ENCODE data around the gene IL24. TPM values are rescaled to one million over a fixed set of nuclear protein-coding genes. Genes with fewer than 3 reads are reported as not detected.

The IL24 gene
- polyA plus RNA-seq, 2 donors = not detected

DNA sequence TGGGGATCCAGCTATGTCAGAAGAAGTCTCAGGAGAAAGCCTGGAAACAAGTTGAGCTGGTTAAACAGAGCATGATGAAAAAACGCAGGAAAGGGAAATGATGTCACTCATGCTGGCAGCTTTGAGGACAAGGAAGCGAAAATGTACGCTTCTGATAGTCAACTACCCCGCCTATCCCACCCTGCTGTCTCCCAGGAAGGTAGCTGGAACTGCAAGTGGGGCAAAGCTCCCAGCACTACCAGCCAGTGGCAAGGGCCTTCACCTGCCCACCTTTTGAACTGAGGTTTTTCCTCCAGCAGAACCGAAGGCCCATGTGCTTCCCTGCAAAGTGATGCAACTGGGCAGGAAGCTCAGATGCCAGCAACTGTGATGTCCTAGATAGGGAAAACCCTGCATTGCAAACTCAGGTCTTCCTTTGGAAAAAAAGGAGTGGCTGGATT, 38.1 kb upstream of the IL24 start:
- Histone ChIP-seq H3K4me3 (ENCODE audit: low read depth in 1 of 2, low read length in 2 of 2) (no peak overlapping the region), H3K27ac (ENCODE audit: low read depth in 2 of 2, low read length in 1 of 2) (peak overlapping the region; percentile 5 to 75), H3K27me3 (ENCODE audit: control insufficient read depth in 1 of 2, insufficient read depth in 2 of 2, low read length in 2 of 2) (no peaks in the 10 kb centered on the region), H3K36me3 (ENCODE audit: control insufficient read depth in 2 of 2, insufficient read depth in 2 of 2, low read length in 1 of 2) (no peaks in the 10 kb centered on the region), H3K9me3 (ENCODE audit: control insufficient read depth in 2 of 2, insufficient read depth in 1 of 2, low read depth in 1 of 2, low read length in 1 of 2) (peaks cover 0 to 2% of the 10 kb centered on the region in 2 donors), H3K4me1 (ENCODE audit: control insufficient read depth in 2 of 2, insufficient read depth in 2 of 2, low read length in 1 of 2) (peaks cover 0 to 3% of the 10 kb centered on the region in 2 donors)
- 58 to 68% methylated on average over 5 of the region's 5 CpGs for WGBS, 2 donors

DNA sequence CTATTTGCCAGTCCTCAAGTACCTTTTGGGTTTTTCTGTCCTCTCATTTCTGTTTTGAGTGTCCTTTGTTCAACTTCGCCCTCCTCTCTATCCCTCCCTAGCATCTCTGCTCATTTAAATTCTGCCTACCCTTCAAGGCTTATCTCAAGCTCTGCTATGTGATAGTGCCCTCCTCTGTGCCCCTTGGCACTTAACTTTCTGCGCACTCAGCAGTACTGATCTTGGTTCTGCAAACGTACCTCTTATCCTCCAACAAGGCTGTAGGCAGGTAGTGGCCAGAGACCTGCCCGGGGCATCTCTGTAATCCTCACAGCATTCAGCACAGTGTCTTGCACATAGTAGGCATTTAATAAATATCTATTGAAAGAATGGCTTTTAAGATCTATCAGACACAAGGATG, 37.1 kb upstream of the IL24 start:
- Histone ChIP-seq H3K4me1 (ENCODE audit: control insufficient read depth in 2 of 2, insufficient read depth in 2 of 2, low read length in 1 of 2) (peaks cover 0 to 3% of the 10 kb centered on the region in 2 donors), H3K27ac (ENCODE audit: low read depth in 2 of 2, low read length in 1 of 2) (no peak overlapping the region), H3K9me3 (ENCODE audit: control insufficient read depth in 2 of 2, insufficient read depth in 1 of 2, low read depth in 1 of 2, low read length in 1 of 2) (peaks cover 0 to 2% of the 10 kb centered on the region in 2 donors), H3K27me3 (ENCODE audit: control insufficient read depth in 1 of 2, insufficient read depth in 2 of 2, low read length in 2 of 2) (no peaks in the 10 kb centered on the region), H3K36me3 (ENCODE audit: control insufficient read depth in 2 of 2, insufficient read depth in 2 of 2, low read length in 1 of 2) (no peaks in the 10 kb centered on the region), H3K4me3 (ENCODE audit: low read depth in 1 of 2, low read length in 2 of 2) (no peak overlapping the region)
- WGBS, 2 donors = 83 to 88% methylated on average over 4 of the region's 4 CpGs

DNA sequence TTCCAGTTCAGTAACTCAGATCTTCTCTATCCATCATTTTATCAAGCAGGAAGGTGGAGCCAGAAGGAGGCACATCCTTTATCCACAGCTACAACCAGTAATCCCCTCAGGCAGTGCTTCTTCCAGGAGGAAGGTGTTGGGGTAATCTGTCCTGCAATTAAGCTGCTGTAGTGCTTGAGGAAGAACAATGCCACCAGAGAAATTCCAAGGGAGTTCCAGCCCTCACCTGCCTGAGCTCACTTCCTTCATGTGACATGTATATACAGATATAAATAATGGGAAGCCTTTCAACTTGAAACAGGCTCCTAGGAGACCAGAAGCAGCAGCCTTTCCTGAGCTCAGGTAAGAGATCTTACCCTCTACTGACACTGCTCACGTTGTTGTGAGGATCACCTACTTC, 34.0 kb upstream of the IL24 start:
- Histone ChIP-seq H3K4me3 (ENCODE audit: low read depth in 1 of 2, low read length in 2 of 2) (no peak overlapping the region), H3K4me1 (ENCODE audit: control insufficient read depth in 2 of 2, insufficient read depth in 2 of 2, low read length in 1 of 2) (peaks cover 0 to 3% of the 10 kb centered on the region in 2 donors), H3K9me3 (ENCODE audit: control insufficient read depth in 2 of 2, insufficient read depth in 1 of 2, low read depth in 1 of 2, low read length in 1 of 2) (peaks cover 0 to 2% of the 10 kb centered on the region in 2 donors), H3K27me3 (ENCODE audit: control insufficient read depth in 1 of 2, insufficient read depth in 2 of 2, low read length in 2 of 2) (no peaks in the 10 kb centered on the region), H3K36me3 (ENCODE audit: control insufficient read depth in 2 of 2, insufficient read depth in 2 of 2, low read length in 1 of 2) (no peaks in the 10 kb centered on the region), H3K27ac (ENCODE audit: low read depth in 2 of 2, low read length in 1 of 2) (no peak overlapping the region)
- 26 to 40% methylated on average over 1 of the region's 1 CpG for WGBS, 2 donors

DNA sequence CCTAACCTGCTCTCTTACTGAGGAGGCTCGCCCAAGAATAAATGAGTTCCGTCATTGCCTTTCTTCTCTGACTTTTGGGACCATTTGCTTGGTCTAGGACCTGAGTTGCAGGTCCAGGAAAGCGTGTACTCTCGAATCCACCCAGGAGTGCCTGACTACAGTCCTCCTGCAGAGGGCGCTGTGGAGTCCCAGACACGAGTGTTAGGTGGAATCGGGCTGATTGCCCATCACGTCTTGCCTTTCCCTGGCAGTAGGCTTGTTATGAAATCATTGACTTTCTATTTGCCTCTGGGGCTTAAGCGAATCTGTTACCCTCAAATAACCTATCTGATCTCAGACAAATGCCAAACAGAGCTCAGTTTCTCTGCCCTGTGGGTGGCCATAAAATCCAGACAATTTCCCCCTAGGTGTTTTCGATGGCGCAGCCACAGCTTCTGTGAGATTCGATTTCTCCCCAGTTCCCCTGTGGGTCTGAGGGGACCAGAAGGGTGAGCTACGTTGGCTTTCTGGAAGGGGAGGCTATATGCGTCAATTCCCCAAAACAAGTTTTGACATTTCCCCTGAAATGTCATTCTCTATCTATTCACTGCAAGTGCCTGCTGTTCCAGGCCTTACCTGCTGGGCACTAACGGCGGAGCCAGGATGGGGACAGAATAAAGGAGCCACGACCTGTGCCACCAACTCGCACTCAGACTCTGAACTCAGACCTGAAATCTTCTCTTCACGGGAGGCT, 32.1 kb upstream of the IL24 start, which contains the start of gene IL20:
Gene IL20, plus strand, starts transcription at position 685 of the 733 bp plus-strand sequence. CDS start 230 bp downstream, outside the sequence.
- no peaks in the 10 kb centered on the region for H3K9me3 ChIP-seq (ENCODE audit: control insufficient read depth in 2 of 2, insufficient read depth in 1 of 2, low read depth in 1 of 2, low read length in 1 of 2)
- no peaks in the 10 kb centered on the region for H3K36me3 ChIP-seq (ENCODE audit: control insufficient read depth in 2 of 2, insufficient read depth in 2 of 2, low read length in 1 of 2)
- no peak within 1 kb of the TSS for H3K4me3 ChIP-seq (ENCODE audit: low read depth in 1 of 2, low read length in 2 of 2)
- no peaks in the 10 kb centered on the region for H3K27me3 ChIP-seq (ENCODE audit: control insufficient read depth in 1 of 2, insufficient read depth in 2 of 2, low read length in 2 of 2)
- 33 to 40% methylated on average over 19 of the region's 19 CpGs for WGBS, 2 donors
- H3K4me1 ChIP-seq (ENCODE audit: control insufficient read depth in 2 of 2, insufficient read depth in 2 of 2, low read length in 1 of 2) = no peaks in the 10 kb centered on the region
- peak within 1 kb of the TSS in 1 of 2 donors; percentile 20 for H3K27ac ChIP-seq (ENCODE audit: low read depth in 2 of 2, low read length in 1 of 2)

DNA sequence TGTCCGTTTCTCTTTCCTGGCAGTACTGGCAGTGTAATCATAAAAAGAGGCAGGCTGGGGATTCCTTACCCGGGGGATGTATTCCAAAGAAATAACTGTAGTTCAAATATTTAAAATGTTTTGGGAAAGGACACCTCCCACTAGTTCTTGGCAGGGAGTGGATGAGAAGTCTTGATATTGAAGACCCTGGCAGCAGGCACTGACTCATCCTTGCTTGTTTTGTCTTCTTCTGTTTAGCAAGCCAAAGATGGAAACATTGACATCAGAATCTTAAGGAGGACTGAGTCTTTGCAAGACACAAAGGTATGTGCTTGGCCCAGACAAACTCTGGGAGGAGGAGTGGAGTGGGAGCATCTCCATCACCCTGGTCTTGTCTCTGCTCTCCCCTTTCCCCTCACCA, 31.2 kb upstream of the IL24 start:
- H3K27ac ChIP-seq (ENCODE audit: low read depth in 2 of 2, low read length in 1 of 2) = no peak overlapping the region
- H3K4me3 ChIP-seq (ENCODE audit: low read depth in 1 of 2, low read length in 2 of 2) = no peak overlapping the region
- H3K36me3 ChIP-seq (ENCODE audit: control insufficient read depth in 2 of 2, insufficient read depth in 2 of 2, low read length in 1 of 2) = no peaks in the 10 kb centered on the region
- no peaks in the 10 kb centered on the region for H3K9me3 ChIP-seq (ENCODE audit: control insufficient read depth in 2 of 2, insufficient read depth in 1 of 2, low read depth in 1 of 2, low read length in 1 of 2)
- WGBS, 2 donors = 49 to 52% methylated on average over 2 of the region's 2 CpGs
- H3K27me3 ChIP-seq (ENCODE audit: control insufficient read depth in 1 of 2, insufficient read depth in 2 of 2, low read length in 2 of 2) = no peaks in the 10 kb centered on the region
- no peaks in the 10 kb centered on the region for H3K4me1 ChIP-seq (ENCODE audit: control insufficient read depth in 2 of 2, insufficient read depth in 2 of 2, low read length in 1 of 2)

DNA sequence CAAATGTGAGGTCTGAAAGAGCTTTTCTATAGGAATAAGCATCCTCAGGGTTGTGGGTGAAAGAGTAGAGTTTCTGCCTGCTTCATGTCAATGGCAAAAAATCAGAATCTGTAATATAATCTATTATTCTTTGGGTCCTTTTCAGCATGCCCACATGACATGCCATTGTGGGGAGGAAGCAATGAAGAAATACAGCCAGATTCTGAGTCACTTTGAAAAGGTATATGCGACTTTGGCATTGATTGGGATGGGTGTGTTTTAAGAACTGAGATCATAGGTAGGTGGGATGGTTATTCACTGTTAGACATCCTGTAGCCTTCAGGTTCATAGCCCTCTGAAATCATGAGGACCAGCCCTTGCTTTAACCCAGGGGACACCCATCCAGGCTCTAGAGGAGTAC, 30.0 kb upstream of the IL24 start:
- Histone ChIP-seq H3K4me1 (ENCODE audit: control insufficient read depth in 2 of 2, insufficient read depth in 2 of 2, low read length in 1 of 2) (no peaks in the 10 kb centered on the region), H3K4me3 (ENCODE audit: low read depth in 1 of 2, low read length in 2 of 2) (no peak overlapping the region), H3K36me3 (ENCODE audit: control insufficient read depth in 2 of 2, insufficient read depth in 2 of 2, low read length in 1 of 2) (no peaks in the 10 kb centered on the region), H3K9me3 (ENCODE audit: control insufficient read depth in 2 of 2, insufficient read depth in 1 of 2, low read depth in 1 of 2, low read length in 1 of 2) (no peaks in the 10 kb centered on the region), H3K27ac (ENCODE audit: low read depth in 2 of 2, low read length in 1 of 2) (no peak overlapping the region), H3K27me3 (ENCODE audit: control insufficient read depth in 1 of 2, insufficient read depth in 2 of 2, low read length in 2 of 2) (no peaks in the 10 kb centered on the region)
- WGBS, 2 donors = 50 to 53% methylated on average over 1 of the region's 1 CpG

DNA sequence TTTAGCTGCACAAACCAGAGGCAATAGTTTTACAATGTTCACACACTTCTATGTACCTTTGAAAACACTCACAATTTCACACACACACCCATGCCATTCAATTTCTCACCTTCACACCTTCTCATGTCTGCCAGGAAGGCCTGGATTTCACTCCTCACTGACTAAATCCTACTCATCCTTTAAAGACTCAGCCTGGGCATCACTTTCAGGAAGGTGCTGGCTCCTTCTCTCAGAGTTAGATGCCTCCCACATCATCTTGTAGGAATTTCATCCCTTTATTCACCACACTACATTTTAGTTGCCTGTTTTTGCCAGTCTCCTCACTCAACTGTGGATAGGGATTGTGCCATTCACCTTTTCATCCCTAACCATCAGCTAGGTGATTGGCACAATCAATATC, 29.5 kb upstream of the IL24 start:
- Histone ChIP-seq H3K27ac (ENCODE audit: low read depth in 2 of 2, low read length in 1 of 2) (no peak overlapping the region), H3K4me3 (ENCODE audit: low read depth in 1 of 2, low read length in 2 of 2) (no peak overlapping the region), H3K36me3 (ENCODE audit: control insufficient read depth in 2 of 2, insufficient read depth in 2 of 2, low read length in 1 of 2) (no peaks in the 10 kb centered on the region), H3K9me3 (ENCODE audit: control insufficient read depth in 2 of 2, insufficient read depth in 1 of 2, low read depth in 1 of 2, low read length in 1 of 2) (no peaks in the 10 kb centered on the region), H3K27me3 (ENCODE audit: control insufficient read depth in 1 of 2, insufficient read depth in 2 of 2, low read length in 2 of 2) (no peaks in the 10 kb centered on the region), H3K4me1 (ENCODE audit: control insufficient read depth in 2 of 2, insufficient read depth in 2 of 2, low read length in 1 of 2) (no peaks in the 10 kb centered on the region)

DNA sequence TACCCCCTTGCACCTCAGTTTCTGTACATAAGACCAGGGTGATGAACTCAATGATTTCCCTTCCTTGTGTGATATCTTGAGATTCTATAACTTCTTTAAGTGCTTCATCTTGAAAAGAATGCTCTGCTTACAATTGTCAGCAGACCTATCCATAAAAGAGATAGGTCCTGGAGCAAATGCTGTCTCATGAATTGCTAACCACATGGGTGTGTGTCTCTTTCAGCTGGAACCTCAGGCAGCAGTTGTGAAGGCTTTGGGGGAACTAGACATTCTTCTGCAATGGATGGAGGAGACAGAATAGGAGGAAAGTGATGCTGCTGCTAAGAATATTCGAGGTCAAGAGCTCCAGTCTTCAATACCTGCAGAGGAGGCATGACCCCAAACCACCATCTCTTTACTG, 29.0 kb upstream of the IL24 start:
- H3K27ac ChIP-seq (ENCODE audit: low read depth in 2 of 2, low read length in 1 of 2) = no peak overlapping the region
- H3K4me3 ChIP-seq (ENCODE audit: low read depth in 1 of 2, low read length in 2 of 2) = no peak overlapping the region
- H3K36me3 ChIP-seq (ENCODE audit: control insufficient read depth in 2 of 2, insufficient read depth in 2 of 2, low read length in 1 of 2) = no peaks in the 10 kb centered on the region
- H3K4me1 ChIP-seq (ENCODE audit: control insufficient read depth in 2 of 2, insufficient read depth in 2 of 2, low read length in 1 of 2) = no peaks in the 10 kb centered on the region
- 63 to 70% methylated on average over 1 of the region's 1 CpG for WGBS, 2 donors
- no peaks in the 10 kb centered on the region for H3K27me3 ChIP-seq (ENCODE audit: control insufficient read depth in 1 of 2, insufficient read depth in 2 of 2, low read length in 2 of 2)
- no peaks in the 10 kb centered on the region for H3K9me3 ChIP-seq (ENCODE audit: control insufficient read depth in 2 of 2, insufficient read depth in 1 of 2, low read depth in 1 of 2, low read length in 1 of 2)

DNA sequence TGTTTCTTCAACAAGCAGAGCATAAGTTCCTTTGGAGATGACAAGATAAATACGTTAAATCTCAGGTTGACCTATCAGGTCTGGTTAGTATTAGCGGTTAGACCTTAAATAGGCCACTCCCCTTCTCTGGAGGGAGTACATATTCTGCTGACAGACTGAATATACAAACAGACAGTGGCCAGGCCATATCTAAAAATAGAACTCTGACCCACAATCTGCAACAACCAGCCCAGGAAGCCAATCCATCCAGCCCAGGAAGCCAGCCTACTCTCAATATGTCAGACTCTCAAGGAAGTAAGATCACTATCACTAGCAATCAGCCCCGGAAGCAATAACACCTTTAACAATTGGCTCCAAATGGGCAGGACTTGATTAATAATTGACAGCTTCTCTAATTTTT, 25.1 kb upstream of the IL24 start:
- no peaks in the 10 kb centered on the region for H3K36me3 ChIP-seq (ENCODE audit: control insufficient read depth in 2 of 2, insufficient read depth in 2 of 2, low read length in 1 of 2)
- no peaks in the 10 kb centered on the region for H3K9me3 ChIP-seq (ENCODE audit: control insufficient read depth in 2 of 2, insufficient read depth in 1 of 2, low read depth in 1 of 2, low read length in 1 of 2)
- no peaks in the 10 kb centered on the region for H3K27me3 ChIP-seq (ENCODE audit: control insufficient read depth in 1 of 2, insufficient read depth in 2 of 2, low read length in 2 of 2)
- 86 to 88% methylated on average over 3 of the region's 3 CpGs for WGBS, 2 donors
- no peak overlapping the region for H3K27ac ChIP-seq (ENCODE audit: low read depth in 2 of 2, low read length in 1 of 2)
- no peaks in the 10 kb centered on the region for H3K4me1 ChIP-seq (ENCODE audit: control insufficient read depth in 2 of 2, insufficient read depth in 2 of 2, low read length in 1 of 2)
- no peak overlapping the region for H3K4me3 ChIP-seq (ENCODE audit: low read depth in 1 of 2, low read length in 2 of 2)

DNA sequence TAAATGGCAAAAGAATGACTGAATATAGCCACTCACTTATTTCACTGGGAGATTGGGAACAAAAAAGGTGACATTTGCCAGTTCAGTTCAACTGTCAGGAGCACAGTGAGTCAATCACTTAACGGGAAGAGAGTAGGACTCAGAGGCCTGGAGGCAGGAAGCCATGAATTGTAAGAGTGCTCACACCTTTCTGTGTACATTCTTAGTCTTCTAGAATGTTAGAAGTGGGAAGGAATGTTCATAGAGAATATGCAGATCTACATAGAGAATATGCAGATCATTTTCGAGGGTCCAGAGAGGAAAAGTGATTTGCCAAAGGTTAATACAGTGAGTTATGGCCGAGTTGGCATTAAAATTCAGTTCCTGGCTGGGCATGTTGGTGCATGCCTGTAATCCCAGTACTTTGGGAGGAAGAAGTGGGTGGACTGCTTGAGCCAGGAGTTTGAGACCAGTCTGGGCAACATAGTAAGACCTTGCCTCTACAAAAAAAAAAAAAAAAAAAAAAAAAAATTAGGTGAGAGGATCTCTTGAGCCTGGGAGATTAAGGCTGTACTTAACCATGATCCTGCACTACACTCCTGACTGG, 23.5 kb upstream of the IL24 start:
- no peaks in the 10 kb centered on the region for H3K27me3 ChIP-seq (ENCODE audit: control insufficient read depth in 1 of 2, insufficient read depth in 2 of 2, low read length in 2 of 2)
- H3K4me3 ChIP-seq (ENCODE audit: low read depth in 1 of 2, low read length in 2 of 2) = no peak overlapping the region
- 45 to 64% methylated on average over 3 of the region's 3 CpGs for WGBS, 2 donors
- H3K4me1 ChIP-seq (ENCODE audit: control insufficient read depth in 2 of 2, insufficient read depth in 2 of 2, low read length in 1 of 2) = no peaks in the 10 kb centered on the region
- H3K9me3 ChIP-seq (ENCODE audit: control insufficient read depth in 2 of 2, insufficient read depth in 1 of 2, low read depth in 1 of 2, low read length in 1 of 2) = peaks cover 2 to 4% of the 10 kb centered on the region in 2 donors
- H3K27ac ChIP-seq (ENCODE audit: low read depth in 2 of 2, low read length in 1 of 2) = peak overlapping the region in 1 of 2 donors; percentile 17
- H3K36me3 ChIP-seq (ENCODE audit: control insufficient read depth in 2 of 2, insufficient read depth in 2 of 2, low read length in 1 of 2) = no peaks in the 10 kb centered on the region

Data from esophagus (tissue), 2 donors.